Measurements from ENCODE around the gene CADM2. TPM values are rescaled to one million over a fixed set of nuclear protein-coding genes. Genes with fewer than 3 reads are reported as not detected.

The CADM2 gene
- total RNA-seq, 1 experiment from 2014 or later = not detected

DNA sequence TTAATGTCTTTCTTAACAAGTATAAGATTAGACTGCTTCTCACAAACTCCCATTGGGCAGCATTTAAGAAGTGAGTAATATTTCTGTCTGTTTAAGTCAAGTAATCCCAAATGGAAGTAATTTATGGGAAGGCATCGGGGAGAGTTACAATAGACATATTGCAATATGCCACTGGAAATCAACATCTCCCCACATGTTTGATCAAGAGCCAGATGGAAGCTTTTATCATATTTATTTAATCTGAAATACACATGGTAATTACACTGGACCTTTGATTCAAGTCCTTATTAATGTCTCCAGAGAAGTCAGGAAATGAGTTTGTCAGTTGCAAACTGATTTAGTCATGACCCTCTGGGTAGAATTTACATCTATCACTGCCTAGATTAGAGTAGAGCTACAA is 1088.4 kb downstream of the CADM2 start:
- Histone ChIP-seq H3K4me2 (ENCODE audit: low read length) (no peak overlapping the region), H3K27ac (ENCODE audit: low read depth, low read length) (no peak overlapping the region), H3K9me2 (ENCODE audit: insufficient read depth) (no peaks in the 10 kb centered on the region), H3K4me3 (replicated peaks in 1 of 2; ENCODE audit: low read depth in 1 of 2, low read length in 2 of 2) (no peak overlapping the region), H3K79me2 (ENCODE audit: insufficient read depth, low read length) (no peaks in the 10 kb centered on the region), H3K9me3 (ENCODE audit: control insufficient read depth in 1 of 2, insufficient read depth in 1 of 2, low read depth in 1 of 2, low read length in 2 of 2) (peaks cover 4 to 6% of the 10 kb centered on the region in 2 experiments; a peak in 3 of 4 replicates), H3K27me3 (ENCODE audit: insufficient read depth, low read length) (no peaks in the 10 kb centered on the region), H4K20me1 (ENCODE audit: insufficient read depth) (no peaks in the 10 kb centered on the region), H3K36me3 (ENCODE audit: control insufficient read depth in 1 of 2, insufficient read depth in 2 of 2, low read length in 2 of 2) (no peaks in the 10 kb centered on the region), H3K9ac (ENCODE audit: low read length) (no peak overlapping the region), H2AFZ (ENCODE audit: low read depth, low read length, poor library complexity, severe bottlenecking) (no peak overlapping the region), H3K4me1 (ENCODE audit: control insufficient read depth in 1 of 2, insufficient read depth in 2 of 2, low read length in 2 of 2) (no peaks in the 10 kb centered on the region)
- BruUV-seq (replicated peaks) = no TSS peak
- ChIA-PET CTCF (no interaction called here), RAD21 (ENCODE audit: low non-redundant PET in 1 of 2, low total read pairs in 2 of 2, uncharacterized antibody in 2 of 2, unreplicated experiment in 2 of 2) (no interaction called here), POLR2A (no interaction called here)
- no peak for TF ChIP-seq EZH2 (IDR thresholded peaks at IDR 0.05)
- no peak for ATAC-seq
- intact Hi-C loops (cut with micrococcal nuclease) = no loop called here
- no peak for DNase-seq (ENCODE audit: low read depth, low spot score)

DNA sequence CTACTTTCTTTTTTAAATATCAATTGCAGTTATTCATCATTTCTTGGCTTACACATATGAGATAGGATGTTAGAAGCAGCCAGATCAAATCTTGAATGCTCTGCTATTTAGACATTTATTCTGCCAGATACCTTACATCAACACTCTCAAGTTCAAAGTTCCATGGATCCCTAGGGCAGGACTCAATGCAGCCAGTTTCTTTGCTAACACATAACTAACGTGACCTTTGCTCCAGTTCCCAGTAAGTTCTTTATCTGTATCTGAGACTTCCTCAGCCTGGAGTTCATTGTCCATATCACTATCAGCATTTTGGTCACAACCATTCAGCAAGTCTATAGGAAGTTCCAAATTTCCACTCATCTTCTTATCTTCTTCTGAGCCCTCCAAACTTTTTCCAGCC is 1092.3 kb downstream of the CADM2 start:
- Histone ChIP-seq H3K4me1 (ENCODE audit: control insufficient read depth in 1 of 2, insufficient read depth in 2 of 2, low read length in 2 of 2) (no peaks in the 10 kb centered on the region), H3K4me3 (replicated peaks in 1 of 2; ENCODE audit: low read depth in 1 of 2, low read length in 2 of 2) (no peak overlapping the region), H2AFZ (ENCODE audit: low read depth, low read length, poor library complexity, severe bottlenecking) (no peak overlapping the region), H3K79me2 (ENCODE audit: insufficient read depth, low read length) (no peaks in the 10 kb centered on the region), H3K9ac (ENCODE audit: low read length) (no peak overlapping the region), H3K9me2 (ENCODE audit: insufficient read depth) (no peaks in the 10 kb centered on the region), H3K27me3 (ENCODE audit: insufficient read depth, low read length) (no peaks in the 10 kb centered on the region), H3K27ac (ENCODE audit: low read depth, low read length) (no peak overlapping the region), H3K4me2 (ENCODE audit: low read length) (no peak overlapping the region), H3K9me3 (ENCODE audit: control insufficient read depth in 1 of 2, insufficient read depth in 1 of 2, low read depth in 1 of 2, low read length in 2 of 2) (peaks cover 8% of the 10 kb centered on the region in 2 experiments; a peak in 3 of 4 replicates), H4K20me1 (ENCODE audit: insufficient read depth) (no peaks in the 10 kb centered on the region; the same call in 1 of the 2 replicates), H3K36me3 (ENCODE audit: control insufficient read depth in 1 of 2, insufficient read depth in 2 of 2, low read length in 2 of 2) (no peaks in the 10 kb centered on the region)
- DNase-seq (ENCODE audit: low read depth, low spot score) (no peak), ATAC-seq (no peak)
- ChIA-PET RAD21 (ENCODE audit: low non-redundant PET in 1 of 2, low total read pairs in 2 of 2, uncharacterized antibody in 2 of 2, unreplicated experiment in 2 of 2) (no interaction called here), CTCF (no interaction called here), POLR2A (no interaction called here)
- TF ChIP-seq EZH2 (IDR thresholded peaks at IDR 0.05) (no peak), ZFX (IDR thresholded peaks at IDR 0.05) (no peak), CEBPB (IDR thresholded peaks at IDR 0.05; ENCODE audit: low read depth) (no peak), ZNF274 (IDR thresholded peaks at IDR 0.05; ENCODE audit: low read depth, low read length) (no peak), JUND (IDR thresholded peaks at IDR 0.05) (no peak), CBX3 (IDR thresholded peaks at IDR 0.05; ENCODE audit: low read depth) (no peak)
- TF ChIP-seq, protein P1, sequence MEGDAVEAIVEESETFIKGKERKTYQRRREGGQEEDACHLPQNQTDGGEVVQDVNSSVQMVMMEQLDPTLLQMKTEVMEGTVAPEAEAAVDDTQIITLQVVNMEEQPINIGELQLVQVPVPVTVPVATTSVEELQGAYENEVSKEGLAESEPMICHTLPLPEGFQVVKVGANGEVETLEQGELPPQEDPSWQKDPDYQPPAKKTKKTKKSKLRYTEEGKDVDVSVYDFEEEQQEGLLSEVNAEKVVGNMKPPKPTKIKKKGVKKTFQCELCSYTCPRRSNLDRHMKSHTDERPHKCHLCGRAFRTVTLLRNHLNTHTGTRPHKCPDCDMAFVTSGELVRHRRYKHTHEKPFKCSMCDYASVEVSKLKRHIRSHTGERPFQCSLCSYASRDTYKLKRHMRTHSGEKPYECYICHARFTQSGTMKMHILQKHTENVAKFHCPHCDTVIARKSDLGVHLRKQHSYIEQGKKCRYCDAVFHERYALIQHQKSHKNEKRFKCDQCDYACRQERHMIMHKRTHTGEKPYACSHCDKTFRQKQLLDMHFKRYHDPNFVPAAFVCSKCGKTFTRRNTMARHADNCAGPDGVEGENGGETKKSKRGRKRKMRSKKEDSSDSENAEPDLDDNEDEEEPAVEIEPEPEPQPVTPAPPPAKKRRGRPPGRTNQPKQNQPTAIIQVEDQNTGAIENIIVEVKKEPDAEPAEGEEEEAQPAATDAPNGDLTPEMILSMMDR (IDR thresholded peaks at IDR 0.05 in 2 of 3, conservative IDR thresholded peaks at IDR 0.05 in 1 of 3; ENCODE audit: borderline replicate concordance in 1 of 3, insufficient read depth in 1 of 3, low read depth in 2 of 3, low read length in 2 of 3) = no peak
- BruUV-seq (replicated peaks) = no TSS peak
- intact Hi-C loops (cut with micrococcal nuclease) = no loop called here
